ENCODE data around the gene TSTD1. TPM values are rescaled to one million over a fixed set of nuclear protein-coding genes. Genes with fewer than 3 reads are reported as not detected.
"Not testable (repeated sequence)": the region's sequence is repeated elsewhere in the genome, so short reads cannot be mapped to it uniquely, and the experiment has no call there.

Gene TSTD1
- total and polyA plus RNA-seq, 8 donors, result 35.1 to 73.5 (median 45.7) TPM

GRCh38 chr1:161021970-161022353 is 16.8 kb downstream of the TSTD1 start:
- Histone ChIP-seq H3K4me3 (peak overlapping the region; percentile 77 to 93), H3K27ac (peak overlapping the region; percentile 83 to 93), H3K27me3 (no peaks in the 10 kb centered on the region), H3K9me3 (no peaks in the 10 kb centered on the region), H3K4me1 (peaks cover 8 to 35% of the 10 kb centered on the region in 2 donors), H3K36me3 (no peaks in the 10 kb centered on the region)
- no peak for ATAC-seq
- intact Hi-C loops (cut with DNase I), result no loop called here
- no peak for DNase-seq
- TF ChIP-seq, protein P1, sequence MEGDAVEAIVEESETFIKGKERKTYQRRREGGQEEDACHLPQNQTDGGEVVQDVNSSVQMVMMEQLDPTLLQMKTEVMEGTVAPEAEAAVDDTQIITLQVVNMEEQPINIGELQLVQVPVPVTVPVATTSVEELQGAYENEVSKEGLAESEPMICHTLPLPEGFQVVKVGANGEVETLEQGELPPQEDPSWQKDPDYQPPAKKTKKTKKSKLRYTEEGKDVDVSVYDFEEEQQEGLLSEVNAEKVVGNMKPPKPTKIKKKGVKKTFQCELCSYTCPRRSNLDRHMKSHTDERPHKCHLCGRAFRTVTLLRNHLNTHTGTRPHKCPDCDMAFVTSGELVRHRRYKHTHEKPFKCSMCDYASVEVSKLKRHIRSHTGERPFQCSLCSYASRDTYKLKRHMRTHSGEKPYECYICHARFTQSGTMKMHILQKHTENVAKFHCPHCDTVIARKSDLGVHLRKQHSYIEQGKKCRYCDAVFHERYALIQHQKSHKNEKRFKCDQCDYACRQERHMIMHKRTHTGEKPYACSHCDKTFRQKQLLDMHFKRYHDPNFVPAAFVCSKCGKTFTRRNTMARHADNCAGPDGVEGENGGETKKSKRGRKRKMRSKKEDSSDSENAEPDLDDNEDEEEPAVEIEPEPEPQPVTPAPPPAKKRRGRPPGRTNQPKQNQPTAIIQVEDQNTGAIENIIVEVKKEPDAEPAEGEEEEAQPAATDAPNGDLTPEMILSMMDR (IDR thresholded peaks at IDR 0.05), result no peak

DNA sequence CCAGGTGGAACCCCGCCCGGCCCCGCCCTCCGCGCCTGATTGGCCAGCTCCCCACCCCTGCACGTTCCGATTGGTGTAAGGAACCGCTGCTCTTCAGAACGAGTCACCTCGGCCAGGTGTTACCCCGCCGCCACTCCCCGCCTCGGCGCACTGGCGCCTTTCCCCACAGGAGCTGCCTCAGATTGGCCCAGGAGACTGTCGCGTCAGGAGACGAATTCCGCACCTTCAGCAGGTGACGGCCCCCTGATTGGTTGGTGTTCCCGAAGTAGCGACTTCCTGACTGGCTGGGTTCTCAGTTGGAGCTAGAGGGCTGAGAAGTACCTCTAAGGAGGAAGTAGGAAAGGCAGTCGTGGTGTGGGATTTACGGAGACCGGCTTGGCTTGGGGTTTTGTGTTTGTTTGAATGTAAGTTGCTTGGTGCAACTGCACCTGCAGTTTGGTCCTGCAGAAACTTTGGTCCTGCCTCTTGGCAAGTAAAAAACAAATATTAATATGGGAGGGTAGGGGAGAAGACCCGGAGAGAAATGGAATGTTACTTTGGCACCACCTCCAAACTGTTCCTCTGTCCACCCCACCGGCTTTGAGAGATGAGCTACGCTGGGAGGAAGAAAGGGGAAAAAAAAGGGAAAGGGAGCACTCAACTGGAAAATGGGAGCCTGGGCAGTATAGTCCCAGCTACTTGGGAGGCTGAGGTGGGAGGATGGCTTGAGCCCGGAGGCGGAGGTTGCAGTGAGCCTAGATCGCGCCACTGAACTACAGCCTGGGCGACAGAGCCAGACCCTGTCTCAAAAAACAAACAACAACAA is 17.4 kb downstream of the TSTD1 start:
- Histone ChIP-seq H3K4me3 (peak overlapping the region; percentile 77 to 93), H3K9me3 (no peaks in the 10 kb centered on the region), H3K27me3 (no peaks in the 10 kb centered on the region), H3K4me1 (peaks cover 8 to 41% of the 10 kb centered on the region in 2 donors), H3K27ac (peak overlapping the region; percentile 83 to 93), H3K36me3 (no peaks in the 10 kb centered on the region)
- peak; percentile 87 for ATAC-seq
- TF ChIP-seq, protein P1 (IDR thresholded peaks at IDR 0.05), result no peak
- intact Hi-C loops (cut with DNase I), result no loop called here
- peak; percentile 63 to 94 (median 94) for DNase-seq

GRCh38 chr1:161020509-161021164 is 18.1 kb downstream of the TSTD1 start, which contains the start of gene F11R:
Gene F11R (minus strand): TSS chr1:161021152. CDS start chr1:161021073, 79 bp downstream.
- Histone ChIP-seq H3K4me3 (peak within 1 kb of the TSS; percentile 77 to 93), H3K27me3 (no peaks in the 10 kb centered on the region), H3K9me3 (no peaks in the 10 kb centered on the region), H3K4me1 (peaks cover 8 to 48% of the 10 kb centered on the region in 2 donors), H3K27ac (peak within 1 kb of the TSS; percentile 83 to 93), H3K36me3 (no peaks in the 10 kb centered on the region)
- ATAC-seq, result peak; percentile 58
- TF ChIP-seq, protein P1 (IDR thresholded peaks at IDR 0.05), result peak in 1 of 2 donors; percentile 29
- intact Hi-C loops (cut with DNase I), result no loop called here
- peak in 3 of 4 donors; percentile 57 to 82 (median 58) for DNase-seq

GRCh38 chr1:161019751-161020495 is 18.8 kb downstream of the TSTD1 start:
- peak overlapping the region; percentile 83 to 93 for H3K27ac ChIP-seq
- TF ChIP-seq, protein P1 (IDR thresholded peaks at IDR 0.05), result no peak
- H3K4me3 ChIP-seq, result peak overlapping the region; percentile 77 to 93
- H3K9me3 ChIP-seq, result no peaks in the 10 kb centered on the region
- H3K27me3 ChIP-seq, result no peaks in the 10 kb centered on the region
- H3K36me3 ChIP-seq, result no peaks in the 10 kb centered on the region
- DNase-seq, result peak in 1 of 4 donors; percentile 34
- H3K4me1 ChIP-seq, result peaks cover 8 to 55% of the 10 kb centered on the region in 2 donors
- intact Hi-C loops (cut with DNase I), result no loop called here
- ATAC-seq, result peak; percentile 4

GRCh38 chr1:161019111-161019660 is 19.6 kb downstream of the TSTD1 start:
- DNase-seq; intact Hi-C loops (cut with DNase I); H3K36me3 ChIP-seq; ATAC-seq; H3K27me3 ChIP-seq; H3K9me3 ChIP-seq: not testable (repeated sequence)
- peaks cover 13 to 62% of the 10 kb centered on the region in 2 donors for H3K4me1 ChIP-seq
- peak overlapping the region; percentile 77 to 93 for H3K4me3 ChIP-seq
- H3K27ac ChIP-seq, result peak overlapping the region; percentile 83 to 93
